Colonic mucosa (tissue), 4 donors: ENCODE data around the gene HOXD8. TPM values are rescaled to one million over a fixed set of nuclear protein-coding genes. Genes with fewer than 3 reads are reported as not detected.

ENCODE experiments used
- DNase-seq: peaks from one replicate; pipeline ENCODE4 v3.0.0-alpha.2; 2020
- H3K27ac ChIP-seq: fragments of 200-600 bp; one replicate; pipeline ENCODE4 v1.8.0; 2021
- H3K27me3 ChIP-seq: fragments of 200-600 bp; one replicate; pipeline ENCODE4 v1.8.0; 2021
- H3K36me3 ChIP-seq: fragments of 200-600 bp; one replicate; pipeline ENCODE4 v1.8.0; 2021
- H3K4me1 ChIP-seq: fragments of 200-600 bp; one replicate; pipeline ENCODE4 v1.8.0; 2021; ENCODE audit warnings: mild to moderate bottlenecking
- H3K4me3 ChIP-seq: fragments of 200-600 bp; one replicate; pipeline ENCODE4 v1.8.0; 2021
- H3K9ac ChIP-seq, 2 donors: one replicate each; pipeline ENCODE4 v1.7.0; 2013; ENCODE audit warnings: control low read depth in 2 of 2, low read depth in 2 of 2, low read length in 2 of 2
- H3K9me3 ChIP-seq: fragments of 200-600 bp; one replicate; pipeline ENCODE4 v1.8.0; 2021
- CTCF ChIP-seq: fragments of 200-600 bp; IDR thresholded peaks from one replicate; pipeline ENCODE4 v1.8.0; 2022; ENCODE audit warnings: antibody characterized with exemption, mild to moderate bottlenecking
- intact Hi-C: fragments of 100-400 bp; cut with DNase I; formaldehyde crosslinking; loops from one replicate; pipeline ENCODE4 v1.14.1; 2022
- total RNA-seq, 2 donors: library from RNA; stranded (reverse); fragmentation: NEBNext Ultra II Directional in 1 of 2; extraction: Animal tissue kit (Norgen Biotek cat#: 25700) in 1 of 2; gene quantifications; one replicate each; pipeline ENCODE4 v1.2.1, GENCODE V29; 2021
- donor health status: healthy.
- donor health status: DM: no; HTN: no; CAD: no.
- donor health status: DM: no; HTN: no; CAD: no.

Gene HOXD8
- total RNA-seq, 2 donors from 2014 or later: 3.1 to 4.6 TPM

GRCh38 chr2:176151442-176152287 is 22.2 kb downstream of the HOXD8 start, which contains the start of gene HOXD4:
Gene HOXD4, plus strand, starts transcription at chr2:176151550. Its CDS starts 84 bp downstream, at chr2:176151634.
- H3K4me3 ChIP-seq: no peak within 1 kb of the TSS
- intact Hi-C loops: no loop called here
- H3K4me1 ChIP-seq: no peaks in the 10 kb centered on the region
- DNase-seq: no peak
- no peaks in the 10 kb centered on the region for H3K36me3 ChIP-seq
- TF ChIP-seq CTCF: no peak
- no peak within 1 kb of the TSS for H3K9ac ChIP-seq
- H3K27me3 ChIP-seq: peaks cover 9% of the 10 kb centered on the region
- no peak within 1 kb of the TSS for H3K27ac ChIP-seq
- H3K9me3 ChIP-seq: no peaks in the 10 kb centered on the region

GRCh38 chr2:176152350-176153181 is 23.1 kb downstream of the HOXD8 start:
- no peak for TF ChIP-seq CTCF
- H3K9ac ChIP-seq: no peak overlapping the region
- no peaks in the 10 kb centered on the region for H3K4me1 ChIP-seq
- H3K4me3 ChIP-seq: no peak overlapping the region
- intact Hi-C loops: no loop called here
- H3K9me3 ChIP-seq: no peaks in the 10 kb centered on the region
- peaks cover 12% of the 10 kb centered on the region for H3K27me3 ChIP-seq
- no peak for DNase-seq
- H3K27ac ChIP-seq: no peak overlapping the region
- no peaks in the 10 kb centered on the region for H3K36me3 ChIP-seq

GRCh38 chr2:176154576-176155252 is 25.2 kb downstream of the HOXD8 start:
- H3K4me3 ChIP-seq: no peak overlapping the region
- DNase-seq: no peak
- H3K27me3 ChIP-seq: peaks cover 13% of the 10 kb centered on the region
- no peak overlapping the region for H3K9ac ChIP-seq
- peaks cover 6% of the 10 kb centered on the region for H3K4me1 ChIP-seq
- intact Hi-C loops: no loop called here
- H3K36me3 ChIP-seq: no peaks in the 10 kb centered on the region
- H3K27ac ChIP-seq: no peak overlapping the region
- no peaks in the 10 kb centered on the region for H3K9me3 ChIP-seq
- TF ChIP-seq CTCF: no peak

- Histone ChIP-seq H3K4me1 (peaks cover 8% of the 10 kb centered on the region), H3K9me3 (no peaks in the 10 kb centered on the region), H3K9ac (no peak overlapping the region), H3K4me3 (no peak overlapping the region), H3K27ac (no peak overlapping the region), H3K36me3 (no peaks in the 10 kb centered on the region), H3K27me3 (peaks cover 20% of the 10 kb centered on the region)
- no peak for TF ChIP-seq CTCF
- intact Hi-C loops: no loop called here
- no peak for DNase-seq
Observed at GRCh38 chr2:176155356-176156044, 26.0 kb downstream of the HOXD8 start.
